Activated CD4-positive, alpha-beta T cell treated with anti-CD3 and anti-CD28 coated beads, Interleukin-2, amount 50 U/mL, for 1 hour (primary cell): Measurements from ENCODE around the gene KCNE1.
"Not testable (repeated sequence)": the region's sequence is repeated elsewhere in the genome, so short reads cannot be mapped to it uniquely, and the experiment has no call there.

ENCODE experiments used
- DNase-seq: peaks from one replicate; pipeline ENCODE4 v3.0.0-alpha.2; 2020

KCNE1 gene

DNA sequence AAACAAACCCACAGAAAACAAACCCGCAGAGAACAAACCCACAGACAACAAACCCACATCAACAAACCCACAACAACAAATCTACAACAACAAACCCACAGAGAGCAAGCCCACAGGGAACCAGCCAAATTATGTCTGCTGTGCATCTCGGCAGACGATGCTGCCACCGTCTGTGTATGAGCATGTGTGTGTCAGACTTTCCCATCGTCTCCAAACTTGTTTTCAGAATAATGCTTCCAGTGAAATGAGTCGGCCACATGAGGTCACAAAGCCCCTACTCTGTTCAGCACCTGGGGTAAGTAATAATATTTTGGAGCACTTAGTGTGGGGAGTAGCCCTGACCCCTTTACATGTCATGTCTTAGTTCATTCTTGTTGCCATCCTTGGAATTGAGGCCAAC lies 105.9 kb downstream of the KCNE1 start:
- DNase-seq = not testable (repeated sequence)

GRCh38 chr21:34405686-34406085 lies 106.3 kb downstream of the KCNE1 start:
- not testable (repeated sequence) for DNase-seq

GRCh38 chr21:34404742-34405141 lies 107.3 kb downstream of the KCNE1 start:
- not testable (repeated sequence) for DNase-seq

DNA sequence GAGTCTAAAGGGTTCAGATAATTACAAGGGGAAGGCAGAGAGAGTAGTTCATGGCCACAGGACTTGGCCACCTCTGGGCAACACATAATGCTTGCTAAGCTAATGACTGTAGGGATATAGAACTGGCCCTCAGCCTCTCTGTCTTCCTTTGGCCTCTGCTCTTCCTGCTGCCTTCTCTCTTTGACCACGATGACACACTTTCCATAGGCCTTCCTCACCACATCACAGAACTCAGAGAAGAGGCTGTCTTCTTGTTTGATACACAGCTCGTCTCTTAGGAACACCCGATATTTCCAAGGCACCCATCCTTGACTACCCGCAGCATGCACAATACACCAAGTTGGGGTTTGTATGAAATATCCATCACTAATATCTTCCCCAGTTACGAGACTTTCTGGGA lies 111.5 kb downstream of the KCNE1 start:
- not testable (repeated sequence) for DNase-seq
